PFSK-1 (cell line): Measurements from ENCODE around the gene SLC24A3.

Source experiments
- POLR2AphosphoS5 ChIP-seq: IDR thresholded peaks from 2 replicates; pipeline ENCODE4 v1.6.1; 2012; ENCODE audit warnings: low read depth, mild to moderate bottlenecking, control low read depth, low read length, moderate library complexity
- REST ChIP-seq, 2 experiments: IDR thresholded peaks; 2 replicates each; pipeline versions ENCODE4 v1.6.1 to v1.8.0; 2011 to 2012; ENCODE audit warnings: low read depth in 2 of 2, low read length in 2 of 2, control low read depth in 1 of 2, inconsistent platforms in 1 of 2, mild to moderate bottlenecking in 1 of 2, moderate library complexity in 1 of 2; ENCODE audit not compliant: insufficient read depth in 1 of 2
- SIN3A ChIP-seq: IDR thresholded peaks from 2 replicates; pipeline ENCODE4 v1.6.1; 2012; ENCODE audit warnings: mild to moderate bottlenecking, low read length, moderate library complexity, borderline replicate concordance; ENCODE audit not compliant: insufficient read depth
- TAF1 ChIP-seq: IDR thresholded peaks from 2 replicates; pipeline ENCODE4 v1.6.1; 2012; ENCODE audit warnings: low read length, control low read depth, borderline replicate concordance; ENCODE audit not compliant: insufficient read depth

GRCh38 chr20:19483309-19483708, 270.9 kb downstream of the SLC24A3 start:
- TF ChIP-seq TAF1 (no peak), SIN3A (no peak), POLR2AphosphoS5 (no peak), REST (IDR thresholded peaks at IDR 0.05; ENCODE audit: insufficient read depth in 1 of 2, low read depth in 2 of 2, low read length in 2 of 2) (no peak)
